Measurements from ENCODE around the gene COX5A. TPM values are rescaled to one million over a fixed set of nuclear protein-coding genes. Genes with fewer than 3 reads are reported as not detected.
A peak's percentile ranks its signal among the peaks of the same experiment; 100 is the strongest.

COX5A gene
- total RNA-seq, 1 donor from 2014 or later: 1,257 TPM

- intact Hi-C loops (cut with micrococcal nuclease): no loop called here
- no peak for TF ChIP-seq CTCF (IDR thresholded peaks at IDR 0.05; ENCODE audit: borderline replicate concordance)
- Histone ChIP-seq H3K4me3 (peak overlapping the region; percentile 81), H3K36me3 (no peaks in the 10 kb centered on the region), H3K4me1 (peaks cover 57% of the 10 kb centered on the region), H3K27me3 (ENCODE audit: low read depth) (peaks cover 29% of the 10 kb centered on the region), H3K27ac (replicated peaks) (peak overlapping the region; percentile 88), H3K9me3 (replicated peaks) (no peaks in the 10 kb centered on the region)
- DNase-seq: no peak
Measured at GRCh38 chr15:74958908-74959585, 21.2 kb upstream of the COX5A start.

- Histone ChIP-seq H3K4me1 (peaks cover 58% of the 10 kb centered on the region), H3K36me3 (no peaks in the 10 kb centered on the region), H3K4me3 (peak overlapping the region; percentile 81), H3K27ac (replicated peaks) (peak overlapping the region; percentile 88), H3K9me3 (replicated peaks) (no peaks in the 10 kb centered on the region), H3K27me3 (ENCODE audit: low read depth) (peaks cover 29% of the 10 kb centered on the region)
- intact Hi-C loops (cut with micrococcal nuclease): no loop called here
- peak; percentile 43 for TF ChIP-seq CTCF (IDR thresholded peaks at IDR 0.05; ENCODE audit: borderline replicate concordance)
- peak; percentile 68 for DNase-seq
Measured at GRCh38 chr15:74958320-74958907, 20.5 kb upstream of the COX5A start.

- no peak for DNase-seq
- TF ChIP-seq CTCF (IDR thresholded peaks at IDR 0.05; ENCODE audit: borderline replicate concordance): no peak
- Histone ChIP-seq H3K9me3 (replicated peaks) (no peaks in the 10 kb centered on the region), H3K27ac (replicated peaks) (peak overlapping the region; percentile 88), H3K36me3 (no peaks in the 10 kb centered on the region), H3K4me3 (peak overlapping the region; percentile 81), H3K4me1 (peaks cover 58% of the 10 kb centered on the region), H3K27me3 (ENCODE audit: low read depth) (peaks cover 29% of the 10 kb centered on the region)
- intact Hi-C loops (cut with micrococcal nuclease): no loop called here
Measured at GRCh38 chr15:74957476-74958035, 19.7 kb upstream of the COX5A start.

GRCh38 chr15:74956648-74957475, 19.0 kb upstream of the COX5A start, which contains the start of gene RPP25:
Gene RPP25 (minus strand): TSS chr15:74956772. CDS start chr15:74956583, 189 bp downstream.
- intact Hi-C loops (cut with micrococcal nuclease): no loop called here
- Histone ChIP-seq H3K4me3 (peak within 1 kb of the TSS; percentile 81), H3K9me3 (replicated peaks) (no peaks in the 10 kb centered on the region), H3K4me1 (peaks cover 58% of the 10 kb centered on the region), H3K36me3 (no peaks in the 10 kb centered on the region), H3K27ac (replicated peaks) (peak within 1 kb of the TSS; percentile 88), H3K27me3 (ENCODE audit: low read depth) (peaks cover 29% of the 10 kb centered on the region)
- TF ChIP-seq CTCF (IDR thresholded peaks at IDR 0.05; ENCODE audit: borderline replicate concordance): no peak
- peak; percentile 84 for DNase-seq

Data from left ventricle myocardium inferior (tissue), 1 donor.